ENCODE measurements around the gene EBNA1BP2. TPM values are rescaled to one million over a fixed set of nuclear protein-coding genes. Genes with fewer than 3 reads are reported as not detected.
A peak's percentile ranks its signal among the peaks of the same experiment; 100 is the strongest.

Gene EBNA1BP2
- total and polyA plus RNA-seq, 10 of the 15 experiments (the other 5 are each of a cell fraction or from before 2014, with no cell fraction given) = 57.5 to 275 (median 133) TPM

- FAIRE-seq (no peak), DNase-seq (ENCODE audit: low read depth, low spot score) (no peak), ATAC-seq (no peak)
- Histone ChIP-seq H3K27ac (ENCODE audit: control insufficient read depth, insufficient read depth) (no peak overlapping the region), H3K79me2 (ENCODE audit: control insufficient read depth, insufficient read depth, low read length) (peaks cover 14% of the 10 kb centered on the region), H3K9ac (ENCODE audit: control insufficient read depth, insufficient read depth, low read length) (no peak overlapping the region), H4K20me1 (ENCODE audit: control insufficient read depth, insufficient read depth) (no peaks in the 10 kb centered on the region), H3K4me3 (peak overlapping the region; percentile 2; the same call in 1 of the 2 replicates), H3K9me3 (replicated peaks; ENCODE audit: control insufficient read depth, insufficient read depth, low read length) (peaks cover 2% of the 10 kb centered on the region; the same call in 2 of the 3 replicates), H3K4me1 (ENCODE audit: control insufficient read depth, insufficient read depth, low read length) (peaks cover 21% of the 10 kb centered on the region), H3K4me2 (ENCODE audit: control insufficient read depth, insufficient read depth) (no peak overlapping the region), H2AFZ (ENCODE audit: control insufficient read depth, low read depth, low read length) (no peak overlapping the region), H3K36me3 (ENCODE audit: control insufficient read depth in 2 of 2, insufficient read depth in 2 of 2, low read length in 1 of 2) (peaks cover 3 to 5% of the 10 kb centered on the region in 2 experiments; a peak in 3 of 4 replicates), H3K27me3 (replicated peaks in 1 of 2; ENCODE audit: control insufficient read depth in 2 of 2, insufficient read depth in 2 of 2, low read length in 1 of 2) (no peaks in the 10 kb centered on the region)
- WGBS (ENCODE audit: insufficient coverage, insufficient replicate concordance, low lambda C conversion rate, missing lambda C conversion rate) = 41% methylated on average over 3 of the region's 3 CpGs
- POLR2A ChIA-PET = interaction anchor here (0.7 kb wide), 1 partner anchor 16 kb away, joined by 4 read pairs; no protein-coding TSS in a partner anchor
- RAD21 ChIA-PET (ENCODE audit: unreplicated experiment) = interaction anchor here (2.6 kb wide), 1 partner anchor 18 kb away, joined by 9 read pairs; no protein-coding TSS in a partner anchor
- in situ Hi-C loops (cut with MboI) (no loop called here), intact Hi-C loops (cut with micrococcal nuclease; ENCODE audit: unreplicated experiment) (no loop called here)
- BruUV-seq (replicated peaks) = no TSS peak
- SMC1A ChIA-PET (ENCODE audit: uncharacterized antibody, unreplicated experiment) = interaction anchor here (0.7 kb wide), 1 partner anchor 36 kb away, joined by 3 read pairs; no protein-coding TSS in a partner anchor
- CTCF ChIA-PET = interaction anchor here (1.9 to 3.4 kb wide), 2 partner anchors 16 to 23 kb away, joined by 6 to 13 read pairs; no protein-coding TSS in a partner anchor
- no peak for TF ChIP-seq ZNF24 (IDR thresholded peaks at IDR 0.05)
- TF ChIP-seq, protein P1, sequence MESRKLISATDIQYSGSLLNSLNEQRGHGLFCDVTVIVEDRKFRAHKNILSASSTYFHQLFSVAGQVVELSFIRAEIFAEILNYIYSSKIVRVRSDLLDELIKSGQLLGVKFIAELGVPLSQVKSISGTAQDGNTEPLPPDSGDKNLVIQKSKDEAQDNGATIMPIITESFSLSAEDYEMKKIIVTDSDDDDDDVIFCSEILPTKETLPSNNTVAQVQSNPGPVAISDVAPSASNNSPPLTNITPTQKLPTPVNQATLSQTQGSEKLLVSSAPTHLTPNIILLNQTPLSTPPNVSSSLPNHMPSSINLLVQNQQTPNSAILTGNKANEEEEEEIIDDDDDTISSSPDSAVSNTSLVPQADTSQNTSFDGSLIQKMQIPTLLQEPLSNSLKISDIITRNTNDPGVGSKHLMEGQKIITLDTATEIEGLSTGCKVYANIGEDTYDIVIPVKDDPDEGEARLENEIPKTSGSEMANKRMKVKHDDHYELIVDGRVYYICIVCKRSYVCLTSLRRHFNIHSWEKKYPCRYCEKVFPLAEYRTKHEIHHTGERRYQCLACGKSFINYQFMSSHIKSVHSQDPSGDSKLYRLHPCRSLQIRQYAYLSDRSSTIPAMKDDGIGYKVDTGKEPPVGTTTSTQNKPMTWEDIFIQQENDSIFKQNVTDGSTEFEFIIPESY (IDR thresholded peaks at IDR 0.05) = peak; percentile 84; the same call in 1 of the 2 replicates
Measured at GRCh38 chr1:43203859-43204258, 31.8 kb upstream of the EBNA1BP2 start.

GRCh38 chr1:43199093-43199726 lies 27.1 kb upstream of the EBNA1BP2 start:
- peak; percentile 93 for ATAC-seq
- RAD21 ChIA-PET (ENCODE audit: unreplicated experiment) = no interaction called here
- no peaks in the 10 kb centered on the region for H3K27me3 ChIP-seq (replicated peaks in 1 of 2; ENCODE audit: control insufficient read depth in 2 of 2, insufficient read depth in 2 of 2, low read length in 1 of 2)
- peak; percentile 81 for FAIRE-seq
- POLR2A ChIA-PET = no interaction called here
- H3K27ac ChIP-seq (ENCODE audit: control insufficient read depth, insufficient read depth) = peak overlapping the region; percentile 81
- peak overlapping the region; percentile 86 for H3K4me2 ChIP-seq (ENCODE audit: control insufficient read depth, insufficient read depth)
- 5% methylated on average over 8 of the region's 8 CpGs for WGBS (ENCODE audit: insufficient coverage, insufficient replicate concordance, low lambda C conversion rate, missing lambda C conversion rate)
- peaks cover 6% of the 10 kb centered on the region for H3K79me2 ChIP-seq (ENCODE audit: control insufficient read depth, insufficient read depth, low read length)
- peak overlapping the region; percentile 33 for H3K4me3 ChIP-seq
- BruUV-seq (replicated peaks) = no TSS peak
- no peaks in the 10 kb centered on the region for H3K36me3 ChIP-seq (ENCODE audit: control insufficient read depth in 2 of 2, insufficient read depth in 2 of 2, low read length in 1 of 2)
- H3K9ac ChIP-seq (ENCODE audit: control insufficient read depth, insufficient read depth, low read length) = peak overlapping the region; percentile 42
- peak; percentile 88 for DNase-seq (ENCODE audit: low read depth, low spot score)
- SMC1A ChIA-PET (ENCODE audit: uncharacterized antibody, unreplicated experiment) = interaction anchor here (1.8 kb wide), 1 partner anchor 23 kb away, joined by 4 read pairs; no protein-coding TSS in a partner anchor
- in situ Hi-C loops (cut with MboI) (no loop called here), intact Hi-C loops (cut with micrococcal nuclease; ENCODE audit: unreplicated experiment) (loop anchor here (2.0 kb wide), 1 partner anchor 22 kb away; no protein-coding TSS in a partner anchor)
- no peaks in the 10 kb centered on the region for H4K20me1 ChIP-seq (ENCODE audit: control insufficient read depth, insufficient read depth)
- no peaks in the 10 kb centered on the region; the same call in none of the 3 replicates for H3K9me3 ChIP-seq (replicated peaks; ENCODE audit: control insufficient read depth, insufficient read depth, low read length)
- CTCF ChIA-PET = interaction anchor here (1.2 to 2.3 kb wide), 4 partner anchors 40 to 353 kb away, joined by 3 to 7 read pairs (median 4); partner anchors contain the start of gene ZNF691
- peak overlapping the region; percentile 85 for H2AFZ ChIP-seq (ENCODE audit: control insufficient read depth, low read depth, low read length)
- peaks cover 17% of the 10 kb centered on the region for H3K4me1 ChIP-seq (ENCODE audit: control insufficient read depth, insufficient read depth, low read length)
- TF ChIP-seq, protein P2, sequence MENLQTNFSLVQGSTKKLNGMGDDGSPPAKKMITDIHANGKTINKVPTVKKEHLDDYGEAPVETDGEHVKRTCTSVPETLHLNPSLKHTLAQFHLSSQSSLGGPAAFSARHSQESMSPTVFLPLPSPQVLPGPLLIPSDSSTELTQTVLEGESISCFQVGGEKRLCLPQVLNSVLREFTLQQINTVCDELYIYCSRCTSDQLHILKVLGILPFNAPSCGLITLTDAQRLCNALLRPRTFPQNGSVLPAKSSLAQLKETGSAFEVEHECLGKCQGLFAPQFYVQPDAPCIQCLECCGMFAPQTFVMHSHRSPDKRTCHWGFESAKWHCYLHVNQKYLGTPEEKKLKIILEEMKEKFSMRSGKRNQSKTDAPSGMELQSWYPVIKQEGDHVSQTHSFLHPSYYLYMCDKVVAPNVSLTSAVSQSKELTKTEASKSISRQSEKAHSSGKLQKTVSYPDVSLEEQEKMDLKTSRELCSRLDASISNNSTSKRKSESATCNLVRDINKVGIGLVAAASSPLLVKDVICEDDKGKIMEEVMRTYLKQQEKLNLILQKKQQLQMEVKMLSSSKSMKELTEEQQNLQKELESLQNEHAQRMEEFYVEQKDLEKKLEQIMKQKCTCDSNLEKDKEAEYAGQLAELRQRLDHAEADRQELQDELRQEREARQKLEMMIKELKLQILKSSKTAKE (IDR thresholded peaks at IDR 0.05; ENCODE audit: low read depth, poor library complexity, severe bottlenecking) = peak; percentile 97
- 0 out of 2 replicates have a peak, but pooled peaks have one; percentile 18 for TF ChIP-seq NFYB (IDR thresholded peaks at IDR 0.05; ENCODE audit: insufficient read depth, low read depth, low read length)
- peak; percentile 52; the same call in 1 of the 2 replicates for TF ChIP-seq STAT3 (IDR thresholded peaks at IDR 0.05; ENCODE audit: low read depth, low read length)
- TF ChIP-seq FOS (IDR thresholded peaks at IDR 0.05; ENCODE audit: borderline replicate concordance, extremely low read depth, insufficient read length) = no peak
- TF ChIP-seq, protein P3, sequence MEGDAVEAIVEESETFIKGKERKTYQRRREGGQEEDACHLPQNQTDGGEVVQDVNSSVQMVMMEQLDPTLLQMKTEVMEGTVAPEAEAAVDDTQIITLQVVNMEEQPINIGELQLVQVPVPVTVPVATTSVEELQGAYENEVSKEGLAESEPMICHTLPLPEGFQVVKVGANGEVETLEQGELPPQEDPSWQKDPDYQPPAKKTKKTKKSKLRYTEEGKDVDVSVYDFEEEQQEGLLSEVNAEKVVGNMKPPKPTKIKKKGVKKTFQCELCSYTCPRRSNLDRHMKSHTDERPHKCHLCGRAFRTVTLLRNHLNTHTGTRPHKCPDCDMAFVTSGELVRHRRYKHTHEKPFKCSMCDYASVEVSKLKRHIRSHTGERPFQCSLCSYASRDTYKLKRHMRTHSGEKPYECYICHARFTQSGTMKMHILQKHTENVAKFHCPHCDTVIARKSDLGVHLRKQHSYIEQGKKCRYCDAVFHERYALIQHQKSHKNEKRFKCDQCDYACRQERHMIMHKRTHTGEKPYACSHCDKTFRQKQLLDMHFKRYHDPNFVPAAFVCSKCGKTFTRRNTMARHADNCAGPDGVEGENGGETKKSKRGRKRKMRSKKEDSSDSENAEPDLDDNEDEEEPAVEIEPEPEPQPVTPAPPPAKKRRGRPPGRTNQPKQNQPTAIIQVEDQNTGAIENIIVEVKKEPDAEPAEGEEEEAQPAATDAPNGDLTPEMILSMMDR (IDR thresholded peaks at IDR 0.05 in 2 of 3, conservative IDR thresholded peaks at IDR 0.05 in 1 of 3; ENCODE audit: control insufficient read depth in 2 of 3, extremely low read depth in 1 of 3, insufficient read depth in 1 of 3, low read depth in 3 of 3, low read length in 3 of 3) = no peak
- no peak for TF ChIP-seq POLR2AphosphoS2 (IDR thresholded peaks at IDR 0.05; ENCODE audit: low read depth, low read length)
